ENCODE measurements around the gene ZNF609. TPM values are rescaled to one million over a fixed set of nuclear protein-coding genes. Genes with fewer than 3 reads are reported as not detected.

Gene ZNF609
- total RNA-seq, 1 donor from 2014 or later: 41.2 TPM

DNA sequence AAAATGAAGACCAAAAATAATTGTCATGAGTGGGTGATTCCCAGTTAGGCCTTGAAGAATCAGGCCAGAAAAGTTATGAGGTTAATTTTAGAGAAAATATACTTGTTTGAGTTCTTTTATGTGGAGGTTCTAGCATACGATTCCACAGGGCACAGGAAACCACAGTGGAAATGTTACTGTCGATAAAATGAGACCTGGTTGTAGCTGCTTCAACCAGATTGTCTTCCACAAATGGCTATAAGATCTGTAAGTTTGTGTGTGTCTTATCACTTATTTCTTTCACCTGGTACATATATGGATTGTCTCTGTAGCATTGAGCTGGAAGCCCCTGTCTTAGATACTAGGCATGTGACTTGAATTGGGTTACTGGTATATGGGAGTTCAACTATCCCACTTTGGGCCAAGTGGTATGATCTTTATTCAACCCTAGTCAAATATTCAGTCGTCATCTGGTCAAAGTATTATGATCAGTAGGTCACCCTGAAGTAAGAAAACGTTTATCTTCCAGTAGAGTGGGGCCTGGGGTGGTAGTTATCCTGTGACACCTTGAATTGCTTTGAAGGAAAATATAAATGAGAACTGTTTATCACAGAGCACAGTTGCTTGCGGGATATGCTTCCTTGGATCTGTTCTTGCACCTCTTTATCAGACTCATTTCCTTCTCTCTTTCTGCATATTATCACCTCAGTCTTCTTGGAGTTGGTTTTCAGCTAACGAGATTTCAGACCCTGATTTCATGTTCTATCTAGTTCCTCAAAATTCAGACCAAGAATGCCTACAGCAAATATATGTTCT is 21.5 kb upstream of the ZNF609 start:
- H3K9me3 Mint-ChIP-seq (ENCODE audit: unreplicated experiment): no peaks in the 10 kb centered on the region
- TF ChIP-seq, protein P1, sequence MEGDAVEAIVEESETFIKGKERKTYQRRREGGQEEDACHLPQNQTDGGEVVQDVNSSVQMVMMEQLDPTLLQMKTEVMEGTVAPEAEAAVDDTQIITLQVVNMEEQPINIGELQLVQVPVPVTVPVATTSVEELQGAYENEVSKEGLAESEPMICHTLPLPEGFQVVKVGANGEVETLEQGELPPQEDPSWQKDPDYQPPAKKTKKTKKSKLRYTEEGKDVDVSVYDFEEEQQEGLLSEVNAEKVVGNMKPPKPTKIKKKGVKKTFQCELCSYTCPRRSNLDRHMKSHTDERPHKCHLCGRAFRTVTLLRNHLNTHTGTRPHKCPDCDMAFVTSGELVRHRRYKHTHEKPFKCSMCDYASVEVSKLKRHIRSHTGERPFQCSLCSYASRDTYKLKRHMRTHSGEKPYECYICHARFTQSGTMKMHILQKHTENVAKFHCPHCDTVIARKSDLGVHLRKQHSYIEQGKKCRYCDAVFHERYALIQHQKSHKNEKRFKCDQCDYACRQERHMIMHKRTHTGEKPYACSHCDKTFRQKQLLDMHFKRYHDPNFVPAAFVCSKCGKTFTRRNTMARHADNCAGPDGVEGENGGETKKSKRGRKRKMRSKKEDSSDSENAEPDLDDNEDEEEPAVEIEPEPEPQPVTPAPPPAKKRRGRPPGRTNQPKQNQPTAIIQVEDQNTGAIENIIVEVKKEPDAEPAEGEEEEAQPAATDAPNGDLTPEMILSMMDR (IDR thresholded peaks at IDR 0.05; ENCODE audit: unreplicated experiment): no peak
- H3K4me3 Mint-ChIP-seq (ENCODE audit: unreplicated experiment): no peak overlapping the region
- no peak for DNase-seq (ENCODE audit: low spot score)
- H3K36me3 Mint-ChIP-seq (ENCODE audit: low read depth, unreplicated experiment): peaks cover 17% of the 10 kb centered on the region
- peaks cover 7% of the 10 kb centered on the region for H3K4me1 Mint-ChIP-seq (ENCODE audit: unreplicated experiment)
- no peak overlapping the region for H3K27ac Mint-ChIP-seq (ENCODE audit: unreplicated experiment)
- no peaks in the 10 kb centered on the region for H3K27me3 Mint-ChIP-seq (ENCODE audit: unreplicated experiment)

DNA sequence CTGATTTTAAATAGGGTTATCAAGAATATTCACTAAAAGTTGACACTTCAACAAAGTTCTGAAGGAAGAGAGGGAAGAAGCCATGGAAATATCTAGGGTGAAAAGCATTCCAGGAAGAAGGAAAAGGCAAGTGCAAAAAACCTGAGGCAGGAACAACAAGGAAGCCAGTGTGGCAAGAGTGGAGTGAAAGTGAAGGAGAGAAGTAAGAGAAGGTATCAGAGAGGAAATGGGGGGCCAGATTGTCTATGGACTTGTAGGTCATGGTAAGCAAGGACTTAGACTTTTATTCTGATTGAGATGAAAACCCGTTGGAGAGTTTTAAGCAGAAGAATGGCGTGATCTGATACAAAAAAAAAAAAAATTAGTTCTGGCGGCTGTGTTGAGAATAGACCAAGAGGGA is 18.5 kb upstream of the ZNF609 start:
- DNase-seq (ENCODE audit: low spot score): no peak
- H3K9me3 Mint-ChIP-seq (ENCODE audit: unreplicated experiment): no peaks in the 10 kb centered on the region
- TF ChIP-seq, protein P1 (IDR thresholded peaks at IDR 0.05; ENCODE audit: unreplicated experiment): no peak
- H3K27ac Mint-ChIP-seq (ENCODE audit: unreplicated experiment): no peak overlapping the region
- peaks cover 5% of the 10 kb centered on the region for H3K4me1 Mint-ChIP-seq (ENCODE audit: unreplicated experiment)
- H3K36me3 Mint-ChIP-seq (ENCODE audit: low read depth, unreplicated experiment): peaks cover 12% of the 10 kb centered on the region
- no peaks in the 10 kb centered on the region for H3K27me3 Mint-ChIP-seq (ENCODE audit: unreplicated experiment)
- peak overlapping the region; percentile 21 for H3K4me3 Mint-ChIP-seq (ENCODE audit: unreplicated experiment)

DNA sequence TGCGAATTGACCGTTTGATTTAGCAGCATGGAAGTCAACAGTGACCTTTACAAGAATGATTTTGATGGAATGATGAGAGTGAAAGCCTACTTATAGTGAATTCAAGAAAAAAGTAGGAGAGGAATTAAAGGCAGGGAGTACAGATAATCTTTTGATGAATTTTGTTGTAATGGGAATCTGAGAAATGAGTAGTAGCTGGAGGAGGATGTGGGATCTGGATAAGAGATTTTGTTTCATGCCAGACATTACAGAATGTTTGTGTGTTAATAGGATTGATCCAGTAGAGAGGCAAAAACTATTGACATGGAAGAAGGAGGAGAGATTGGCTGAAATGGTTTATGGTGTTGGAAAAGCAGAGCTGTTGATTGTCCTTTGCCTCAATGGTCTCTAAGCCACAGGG is 17.4 kb upstream of the ZNF609 start:
- Mint-ChIP-seq H3K4me1 (ENCODE audit: unreplicated experiment) (peaks cover 5% of the 10 kb centered on the region), H3K4me3 (ENCODE audit: unreplicated experiment) (no peak overlapping the region), H3K27ac (ENCODE audit: unreplicated experiment) (no peak overlapping the region), H3K9me3 (ENCODE audit: unreplicated experiment) (no peaks in the 10 kb centered on the region), H3K27me3 (ENCODE audit: unreplicated experiment) (no peaks in the 10 kb centered on the region), H3K36me3 (ENCODE audit: low read depth, unreplicated experiment) (peaks cover 14% of the 10 kb centered on the region)
- no peak for DNase-seq (ENCODE audit: low spot score)
- TF ChIP-seq, protein P1 (IDR thresholded peaks at IDR 0.05; ENCODE audit: unreplicated experiment): no peak

DNA sequence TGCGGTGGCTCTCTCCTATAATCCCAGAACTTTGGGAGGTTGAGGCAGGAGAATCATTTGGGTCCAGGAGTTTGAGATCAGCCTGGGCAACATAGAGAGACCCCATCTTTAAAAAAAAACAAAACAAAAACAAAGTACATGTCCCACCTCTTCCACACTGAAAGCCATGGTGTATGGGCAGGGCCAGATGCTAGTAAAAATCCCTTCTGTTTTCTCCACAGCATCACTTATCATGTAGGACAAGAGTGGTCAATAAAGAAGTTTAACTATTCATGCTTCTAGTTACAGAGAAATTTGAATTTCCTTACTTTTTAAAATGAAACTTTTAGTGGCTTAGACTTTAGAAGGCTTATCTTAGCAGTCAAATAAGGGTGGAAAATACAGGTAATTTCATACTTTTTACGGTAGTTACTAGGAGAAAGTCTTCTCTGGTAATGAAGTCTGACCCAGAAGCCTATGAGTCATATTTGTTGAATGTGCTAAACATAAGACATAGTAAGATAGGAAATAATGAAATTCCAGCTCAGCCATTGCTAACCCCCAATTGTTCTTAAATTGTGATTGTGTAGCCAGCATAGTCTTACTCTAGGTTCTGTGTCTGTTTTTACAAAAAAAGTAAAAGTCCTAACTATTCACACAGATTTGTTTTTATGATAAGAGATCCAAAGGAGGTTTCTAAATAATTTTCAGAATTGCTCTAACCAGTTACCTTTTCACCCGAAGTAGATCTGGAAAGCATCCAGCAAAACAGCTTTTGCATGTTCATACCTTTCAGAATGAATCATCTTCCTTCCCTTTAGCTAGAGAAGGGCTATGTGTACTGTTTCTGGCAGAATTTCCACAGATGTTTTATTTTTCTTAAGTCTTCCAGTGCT is 16.4 kb upstream of the ZNF609 start:
- DNase-seq (ENCODE audit: low spot score): no peak
- no peaks in the 10 kb centered on the region for H3K9me3 Mint-ChIP-seq (ENCODE audit: unreplicated experiment)
- peaks cover 17% of the 10 kb centered on the region for H3K36me3 Mint-ChIP-seq (ENCODE audit: low read depth, unreplicated experiment)
- peaks cover 5% of the 10 kb centered on the region for H3K4me1 Mint-ChIP-seq (ENCODE audit: unreplicated experiment)
- no peak overlapping the region for H3K27ac Mint-ChIP-seq (ENCODE audit: unreplicated experiment)
- H3K4me3 Mint-ChIP-seq (ENCODE audit: unreplicated experiment): no peak overlapping the region
- no peaks in the 10 kb centered on the region for H3K27me3 Mint-ChIP-seq (ENCODE audit: unreplicated experiment)
- TF ChIP-seq, protein P1 (IDR thresholded peaks at IDR 0.05; ENCODE audit: unreplicated experiment): no peak

All from endothelial cell (in vitro differentiated cells).